Forelimb muscle (tissue), 1 donor: ENCODE measurements around the gene NISCH. TPM values are rescaled to one million over a fixed set of nuclear protein-coding genes. Genes with fewer than 3 reads are reported as not detected.

ENCODE experiments used
- DNase-seq: peaks from one replicate; pipeline ENCODE4 v3.0.0-alpha.2; 2013; ENCODE audit warnings: low read depth
- polyA plus RNA-seq: library from polyadenylated mRNA; unstranded; fragments of 120-200 nt; gene quantifications from one replicate; pipeline ENCODE4 v1.2.1, GENCODE V29; 2013; ENCODE audit not compliant: insufficient read length

NISCH gene
- polyA plus RNA-seq, 1 donor = 64.7 TPM

GRCh38 chr3:52537165-52537620 lies 81.8 kb downstream of the NISCH start:
- no peak for DNase-seq

GRCh38 chr3:52537726-52538421 lies 82.5 kb downstream of the NISCH start:
- no peak for DNase-seq

GRCh38 chr3:52539010-52539653 lies 83.7 kb downstream of the NISCH start:
- DNase-seq = no peak

GRCh38 chr3:52541050-52541449 lies 85.6 kb downstream of the NISCH start:
- no peak for DNase-seq

Other genes with a start within 250 kb of the NISCH start
- 0.44 TPM for gene TLR9, start 230.0 kb upstream of the NISCH start, polyA plus RNA-seq
- 22.3 TPM for gene TWF2, start 216.4 kb upstream of the NISCH start, polyA plus RNA-seq
- 13.3 TPM for gene PPM1M, start 209.8 kb upstream of the NISCH start, polyA plus RNA-seq
- gene WDR82, start 177.0 kb upstream of the NISCH start, polyA plus RNA-seq = 80.2 TPM
- gene GLYCTK, start 167.8 kb upstream of the NISCH start, polyA plus RNA-seq = 4.1 TPM
- gene DNAH1, start 139.3 kb upstream of the NISCH start, polyA plus RNA-seq = 5.6 TPM
- gene BAP1, start 45.6 kb upstream of the NISCH start, polyA plus RNA-seq = 47.5 TPM
- 9.7 TPM for gene PHF7, start 44.9 kb upstream of the NISCH start, polyA plus RNA-seq
- 14.1 TPM for gene SEMA3G, start 10.5 kb upstream of the NISCH start, polyA plus RNA-seq
- 671 TPM for gene TNNC1, start 1.6 kb upstream of the NISCH start, polyA plus RNA-seq
- gene STAB1, start 39.7 kb downstream of the NISCH start, polyA plus RNA-seq = 37.3 TPM
- gene NT5DC2, start 78.3 kb downstream of the NISCH start, polyA plus RNA-seq = 80.6 TPM
- gene UQCC5, start 81.0 kb downstream of the NISCH start, polyA plus RNA-seq = 11.5 TPM
- 46.8 TPM for gene PBRM1, start 230.3 kb downstream of the NISCH start, polyA plus RNA-seq
- gene GNL3, start 230.4 kb downstream of the NISCH start, polyA plus RNA-seq = 86.8 TPM